Measurements from ENCODE around the gene VPS29.

DNA sequence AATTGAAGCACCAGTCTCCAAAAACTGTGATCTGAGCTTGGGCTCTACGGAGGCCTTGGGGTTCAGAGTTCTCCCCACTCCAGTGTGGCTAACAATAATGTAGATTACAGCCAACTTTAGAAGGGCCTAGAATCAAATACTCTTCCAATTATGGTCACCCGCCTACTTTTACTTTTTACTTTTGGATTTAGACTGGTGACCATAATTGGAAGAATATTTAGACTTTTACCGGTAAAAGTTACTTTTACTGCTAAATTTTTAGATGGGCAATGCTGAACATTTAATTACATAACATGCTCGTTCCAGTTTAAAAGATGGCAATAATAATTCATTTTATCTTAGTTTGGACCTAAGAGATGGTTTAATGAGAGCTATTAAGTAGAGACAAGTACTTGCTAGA is 42.1 kb upstream of the VPS29 start:
- TF ChIP-seq TAF1 (IDR thresholded peaks at IDR 0.05; ENCODE audit: borderline replicate concordance, low read depth, low read length), result no peak
- TF ChIP-seq YY1 (IDR thresholded peaks at IDR 0.05; ENCODE audit: low read depth), result no peak
- TF ChIP-seq TEAD4 (IDR thresholded peaks at IDR 0.05; ENCODE audit: borderline replicate concordance, insufficient read depth), result no peak
